Measurements from ENCODE around the gene CD247.

DNA sequence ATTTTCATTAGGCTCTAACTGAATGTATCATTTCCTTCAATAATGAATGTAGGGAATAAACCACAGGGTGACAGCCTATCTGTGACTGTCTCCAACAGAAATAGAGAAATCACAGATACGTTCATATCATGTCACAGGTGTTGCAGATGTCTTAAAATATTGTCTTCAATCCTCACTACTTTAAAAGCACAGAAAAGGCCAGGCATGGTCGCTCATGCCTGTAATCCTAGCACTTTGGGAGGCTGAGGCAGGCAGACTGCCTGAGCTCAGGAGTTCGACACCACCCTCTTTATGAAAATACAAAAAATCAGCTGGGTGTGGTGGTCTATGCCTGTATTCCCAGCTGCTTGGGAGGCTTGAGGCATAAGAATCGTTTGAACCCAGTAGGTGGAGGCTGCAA lies 27.0 kb upstream of the CD247 start:
- TF ChIP-seq POLR2A (IDR thresholded peaks at IDR 0.05) = no peak
- TF ChIP-seq, protein P1, sequence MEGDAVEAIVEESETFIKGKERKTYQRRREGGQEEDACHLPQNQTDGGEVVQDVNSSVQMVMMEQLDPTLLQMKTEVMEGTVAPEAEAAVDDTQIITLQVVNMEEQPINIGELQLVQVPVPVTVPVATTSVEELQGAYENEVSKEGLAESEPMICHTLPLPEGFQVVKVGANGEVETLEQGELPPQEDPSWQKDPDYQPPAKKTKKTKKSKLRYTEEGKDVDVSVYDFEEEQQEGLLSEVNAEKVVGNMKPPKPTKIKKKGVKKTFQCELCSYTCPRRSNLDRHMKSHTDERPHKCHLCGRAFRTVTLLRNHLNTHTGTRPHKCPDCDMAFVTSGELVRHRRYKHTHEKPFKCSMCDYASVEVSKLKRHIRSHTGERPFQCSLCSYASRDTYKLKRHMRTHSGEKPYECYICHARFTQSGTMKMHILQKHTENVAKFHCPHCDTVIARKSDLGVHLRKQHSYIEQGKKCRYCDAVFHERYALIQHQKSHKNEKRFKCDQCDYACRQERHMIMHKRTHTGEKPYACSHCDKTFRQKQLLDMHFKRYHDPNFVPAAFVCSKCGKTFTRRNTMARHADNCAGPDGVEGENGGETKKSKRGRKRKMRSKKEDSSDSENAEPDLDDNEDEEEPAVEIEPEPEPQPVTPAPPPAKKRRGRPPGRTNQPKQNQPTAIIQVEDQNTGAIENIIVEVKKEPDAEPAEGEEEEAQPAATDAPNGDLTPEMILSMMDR (IDR thresholded peaks at IDR 0.05) = no peak
- no peak for TF ChIP-seq POLR2AphosphoS5 (IDR thresholded peaks at IDR 0.05; ENCODE audit: insufficient read depth in 1 of 2, low read depth in 1 of 2)

Measured in vagina (tissue), 2 donors.